WTC11 (cell line): Measurements from ENCODE around the gene TNFRSF6B. TPM values are rescaled to one million over a fixed set of nuclear protein-coding genes. Genes with fewer than 3 reads are reported as not detected.

Source experiments
- ATAC-seq: fragments of 200-7000 bp; cut with Tn5 transposase; 2 replicates; pipeline ENCODE4 v1.10.0; 2021; ENCODE audit warnings: mild to moderate bottlenecking, moderate library complexity
- CTCF ChIA-PET: fragments of 300-600 bp; sonication (Branson Sonifier 250); formaldehyde crosslinking; loops from one replicate; lab custom pipeline; 2021; ENCODE audit warnings: antibody characterized with exemption; lab: Charles Lee
- POLR2A ChIA-PET: fragments of 350-600 bp; sonication (Branson Sonifier 250); formaldehyde crosslinking; loops from one replicate; lab custom pipeline; 2021; ENCODE audit warnings: antibody characterized with exemption; lab: Charles Lee
- DNase-seq: peaks from one replicate; pipeline ENCODE4 v3.0.0; 2021; ENCODE audit warnings: low spot score
- H3K27ac Mint-ChIP-seq: 2 replicates; pipeline ENCODE4 v1.8.0; 2021; ENCODE audit warnings: mixed read lengths
- H3K27me3 Mint-ChIP-seq: 2 replicates; pipeline ENCODE4 v1.8.0; 2021; ENCODE audit warnings: low read depth, mild to moderate bottlenecking, moderate library complexity, mixed read lengths
- H3K36me3 Mint-ChIP-seq: 2 replicates; pipeline ENCODE4 v1.8.0; 2021; ENCODE audit warnings: mixed read lengths
- H3K4me1 Mint-ChIP-seq: 2 replicates; pipeline ENCODE4 v1.8.0; 2022; ENCODE audit warnings: mixed read lengths
- H3K4me3 Mint-ChIP-seq: 2 replicates; pipeline ENCODE4 v1.8.0; 2021; ENCODE audit warnings: mild to moderate bottlenecking, moderate library complexity, mixed read lengths
- H3K9me3 Mint-ChIP-seq: 2 replicates; pipeline ENCODE4 v1.8.0; 2021; ENCODE audit warnings: mixed read lengths
- ATF1 ChIP-seq: sonication (generic); formaldehyde crosslinking; IDR thresholded peaks from 2 replicates; pipeline ENCODE4 v1.8.1; 2023; ENCODE audit warnings: mild to moderate bottlenecking, moderate library complexity, missing genetic modification reagents
- EMX1 ChIP-seq: fragments of 250-450 bp; sonication (Bioruptor Pico); IDR thresholded peaks from 2 replicates; pipeline ENCODE4 v1.8.0; 2021; ENCODE audit warnings: mild to moderate bottlenecking
- FOXP1 ChIP-seq: sonication (generic); formaldehyde crosslinking; IDR thresholded peaks from 2 replicates; pipeline ENCODE4 v1.8.0; 2022; ENCODE audit warnings: missing genetic modification reagents, mild to moderate bottlenecking, moderate library complexity, borderline replicate concordance
- IRF2 ChIP-seq: sonication (generic); formaldehyde crosslinking; IDR thresholded peaks from 2 replicates; pipeline ENCODE4 v1.8.0; 2022; ENCODE audit warnings: low read depth, missing genetic modification reagents, borderline replicate concordance
- JAZF1 ChIP-seq: fragments of 250-450 bp; sonication (Bioruptor Pico); IDR thresholded peaks from 2 replicates; pipeline ENCODE4 v1.9.0; 2021; ENCODE audit warnings: moderate library complexity, mild to moderate bottlenecking, inconsistent platforms
- SMAD4 ChIP-seq: sonication (generic); formaldehyde crosslinking; IDR thresholded peaks from 2 replicates; pipeline ENCODE4 v1.8.0; 2022; ENCODE audit warnings: mild to moderate bottlenecking, missing genetic modification reagents
- SOX15 ChIP-seq: fragments of 250-450 bp; sonication (Bioruptor Pico); IDR thresholded peaks from 2 replicates; pipeline ENCODE4 v1.9.0; 2021; ENCODE audit warnings: mild to moderate bottlenecking
- TCF7 ChIP-seq: sonication (generic); formaldehyde crosslinking; IDR thresholded peaks from 2 replicates; pipeline ENCODE4 v1.8.0; 2022; ENCODE audit warnings: mild to moderate bottlenecking, low read depth, missing genetic modification reagents, moderate library complexity
- TEAD1 ChIP-seq: sonication (generic); formaldehyde crosslinking; IDR thresholded peaks from 2 replicates; pipeline ENCODE4 v1.8.0; 2022; ENCODE audit warnings: mild to moderate bottlenecking, missing genetic modification reagents
- total RNA-seq: library from RNA; stranded (reverse); gene quantifications from 3 replicates; pipeline ENCODE4 v1.2.3, GENCODE V29; 2021
- TF ChIP-seq, protein P1 (sequence below): sonication (generic); formaldehyde crosslinking; IDR thresholded peaks from 2 replicates; pipeline ENCODE4 v1.8.1; 2023; ENCODE audit warnings: mild to moderate bottlenecking, missing genetic modification reagents, borderline replicate concordance
- TF ChIP-seq, protein P2 (sequence below): fragments of 250-450 bp; sonication (Bioruptor Pico); IDR thresholded peaks from 2 replicates; pipeline ENCODE4 v2.1.2; 2022; ENCODE audit warnings: mild to moderate bottlenecking, moderate library complexity
- TF ChIP-seq, protein P3 (sequence below): sonication (generic); formaldehyde crosslinking; conservative IDR thresholded peaks from 2 replicates; pipeline ENCODE4 v1.8.1; 2023; ENCODE audit warnings: mild to moderate bottlenecking, low read depth, missing genetic modification reagents, moderate library complexity
- TF ChIP-seq, protein P4 (sequence below): sonication (generic); formaldehyde crosslinking; IDR thresholded peaks from 2 replicates; pipeline ENCODE4 v1.8.0; 2023; ENCODE audit warnings: missing genetic modification reagents
- TF ChIP-seq, protein P5 (sequence below): sonication (generic); formaldehyde crosslinking; IDR thresholded peaks from 2 replicates; pipeline ENCODE4 v1.8.1; 2023; ENCODE audit warnings: mild to moderate bottlenecking, missing genetic modification reagents, moderate library complexity
- TF ChIP-seq, protein P6 (sequence below): sonication (generic); formaldehyde crosslinking; IDR thresholded peaks from 2 replicates; pipeline ENCODE4 v1.8.1; 2023; ENCODE audit warnings: mild to moderate bottlenecking, moderate library complexity, missing genetic modification reagents
- TF ChIP-seq, protein P7 (sequence below): sonication (generic); formaldehyde crosslinking; IDR thresholded peaks from 2 replicates; pipeline ENCODE4 v1.8.0; 2023; ENCODE audit warnings: missing genetic modification reagents, mild to moderate bottlenecking, borderline replicate concordance
- TF ChIP-seq, protein P8 (sequence below): sonication (generic); formaldehyde crosslinking; IDR thresholded peaks from 2 replicates; pipeline ENCODE4 v1.8.0; 2022; ENCODE audit warnings: mild to moderate bottlenecking, missing genetic modification reagents

Gene TNFRSF6B
- total RNA-seq, 1 experiment from 2014 or later = not detected

DNA sequence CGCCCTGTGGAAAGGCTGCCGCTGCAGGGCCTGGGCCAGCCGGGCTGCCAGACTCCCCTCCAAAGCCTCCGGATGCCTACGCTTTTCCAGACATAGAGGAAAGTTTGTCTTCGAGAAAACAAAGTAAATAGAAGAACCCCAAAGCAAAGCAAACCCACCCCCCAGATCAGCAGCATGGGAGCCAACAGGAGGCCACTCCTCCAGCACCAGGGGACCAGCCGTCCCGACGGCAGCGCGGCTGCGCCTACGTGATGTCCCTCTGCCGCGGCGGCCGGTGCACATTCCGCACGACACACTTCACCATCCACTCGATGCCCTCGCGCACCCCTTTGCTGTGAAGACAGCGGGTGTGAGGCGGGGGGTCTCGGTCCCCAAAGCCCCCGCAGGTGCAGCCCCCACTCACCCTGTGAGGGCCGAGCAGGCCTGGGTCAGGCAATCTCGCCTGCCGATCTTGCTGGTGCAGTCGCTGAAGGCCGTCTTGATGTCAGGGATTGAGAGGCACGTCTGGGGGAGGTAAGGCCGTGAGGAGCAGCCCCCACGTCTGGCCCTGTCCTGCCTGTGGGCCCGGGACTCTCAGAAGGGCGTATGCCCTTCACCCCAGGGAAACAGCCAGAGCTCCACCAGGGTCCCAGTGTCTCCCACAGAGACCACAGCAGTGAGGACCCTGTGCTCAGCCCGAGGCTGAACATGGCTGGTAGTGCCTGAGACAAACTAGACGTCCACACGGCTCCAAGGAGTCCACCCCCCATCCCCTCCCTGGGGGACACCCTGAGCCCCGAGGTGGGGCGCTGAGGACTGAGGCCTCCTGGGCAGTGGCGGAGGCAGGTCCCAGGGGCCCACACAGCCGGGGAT, 4.0 kb downstream of the TNFRSF6B start (continued):
- TF ChIP-seq, protein P1, sequence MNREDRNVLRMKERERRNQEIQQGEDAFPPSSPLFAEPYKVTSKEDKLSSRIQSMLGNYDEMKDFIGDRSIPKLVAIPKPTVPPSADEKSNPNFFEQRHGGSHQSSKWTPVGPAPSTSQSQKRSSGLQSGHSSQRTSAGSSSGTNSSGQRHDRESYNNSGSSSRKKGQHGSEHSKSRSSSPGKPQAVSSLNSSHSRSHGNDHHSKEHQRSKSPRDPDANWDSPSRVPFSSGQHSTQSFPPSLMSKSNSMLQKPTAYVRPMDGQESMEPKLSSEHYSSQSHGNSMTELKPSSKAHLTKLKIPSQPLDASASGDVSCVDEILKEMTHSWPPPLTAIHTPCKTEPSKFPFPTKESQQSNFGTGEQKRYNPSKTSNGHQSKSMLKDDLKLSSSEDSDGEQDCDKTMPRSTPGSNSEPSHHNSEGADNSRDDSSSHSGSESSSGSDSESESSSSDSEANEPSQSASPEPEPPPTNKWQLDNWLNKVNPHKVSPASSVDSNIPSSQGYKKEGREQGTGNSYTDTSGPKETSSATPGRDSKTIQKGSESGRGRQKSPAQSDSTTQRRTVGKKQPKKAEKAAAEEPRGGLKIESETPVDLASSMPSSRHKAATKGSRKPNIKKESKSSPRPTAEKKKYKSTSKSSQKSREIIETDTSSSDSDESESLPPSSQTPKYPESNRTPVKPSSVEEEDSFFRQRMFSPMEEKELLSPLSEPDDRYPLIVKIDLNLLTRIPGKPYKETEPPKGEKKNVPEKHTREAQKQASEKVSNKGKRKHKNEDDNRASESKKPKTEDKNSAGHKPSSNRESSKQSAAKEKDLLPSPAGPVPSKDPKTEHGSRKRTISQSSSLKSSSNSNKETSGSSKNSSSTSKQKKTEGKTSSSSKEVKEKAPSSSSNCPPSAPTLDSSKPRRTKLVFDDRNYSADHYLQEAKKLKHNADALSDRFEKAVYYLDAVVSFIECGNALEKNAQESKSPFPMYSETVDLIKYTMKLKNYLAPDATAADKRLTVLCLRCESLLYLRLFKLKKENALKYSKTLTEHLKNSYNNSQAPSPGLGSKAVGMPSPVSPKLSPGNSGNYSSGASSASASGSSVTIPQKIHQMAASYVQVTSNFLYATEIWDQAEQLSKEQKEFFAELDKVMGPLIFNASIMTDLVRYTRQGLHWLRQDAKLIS (CRISPR knock-in tag) = no peak
- no peak for TF ChIP-seq ATF1 (CRISPR knock-in tag)
- TF ChIP-seq, protein P2, sequence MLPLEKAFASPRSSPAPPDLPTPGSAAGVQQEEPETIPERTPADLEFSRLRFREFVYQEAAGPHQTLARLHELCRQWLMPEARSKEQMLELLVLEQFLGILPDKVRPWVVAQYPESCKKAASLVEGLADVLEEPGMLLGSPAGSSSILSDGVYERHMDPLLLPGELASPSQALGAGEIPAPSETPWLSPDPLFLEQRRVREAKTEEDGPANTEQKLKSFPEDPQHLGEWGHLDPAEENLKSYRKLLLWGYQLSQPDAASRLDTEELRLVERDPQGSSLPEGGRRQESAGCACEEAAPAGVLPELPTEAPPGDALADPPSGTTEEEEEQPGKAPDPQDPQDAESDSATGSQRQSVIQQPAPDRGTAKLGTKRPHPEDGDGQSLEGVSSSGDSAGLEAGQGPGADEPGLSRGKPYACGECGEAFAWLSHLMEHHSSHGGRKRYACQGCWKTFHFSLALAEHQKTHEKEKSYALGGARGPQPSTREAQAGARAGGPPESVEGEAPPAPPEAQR (CRISPR knock-in tag) = no peak
- TF ChIP-seq, all 79 proteins: peak for 0

DNA sequence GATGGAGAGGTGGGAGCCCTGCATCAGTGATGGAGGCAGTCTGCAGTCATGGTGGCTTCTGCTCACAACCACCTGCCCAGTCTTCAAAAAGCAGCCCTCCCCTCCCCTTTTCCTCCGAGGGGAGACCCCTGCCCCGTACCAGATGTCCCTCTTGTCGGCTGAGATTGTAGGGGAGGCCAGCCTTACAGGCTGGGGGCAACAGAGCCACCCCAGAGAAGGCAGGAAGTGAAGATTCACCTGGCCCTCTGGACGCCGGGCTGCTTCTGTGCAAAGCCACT, 4.5 kb downstream of the TNFRSF6B start:
- H3K27ac Mint-ChIP-seq = no peak overlapping the region
- H3K4me3 Mint-ChIP-seq = no peak overlapping the region
- ATAC-seq (no peak), DNase-seq (no peak)
- H3K27me3 Mint-ChIP-seq = no peaks in the 10 kb centered on the region
- H3K36me3 Mint-ChIP-seq = peaks cover 12% of the 10 kb centered on the region
- H3K9me3 Mint-ChIP-seq = no peaks in the 10 kb centered on the region
- H3K4me1 Mint-ChIP-seq = peaks cover 7% of the 10 kb centered on the region
- ChIA-PET POLR2A (no interaction called here), CTCF (no interaction called here)
- no peak for TF ChIP-seq SMAD4
- no peak for TF ChIP-seq TCF7 (CRISPR knock-in tag)
- TF ChIP-seq TEAD1 = no peak
- TF ChIP-seq, protein P3, sequence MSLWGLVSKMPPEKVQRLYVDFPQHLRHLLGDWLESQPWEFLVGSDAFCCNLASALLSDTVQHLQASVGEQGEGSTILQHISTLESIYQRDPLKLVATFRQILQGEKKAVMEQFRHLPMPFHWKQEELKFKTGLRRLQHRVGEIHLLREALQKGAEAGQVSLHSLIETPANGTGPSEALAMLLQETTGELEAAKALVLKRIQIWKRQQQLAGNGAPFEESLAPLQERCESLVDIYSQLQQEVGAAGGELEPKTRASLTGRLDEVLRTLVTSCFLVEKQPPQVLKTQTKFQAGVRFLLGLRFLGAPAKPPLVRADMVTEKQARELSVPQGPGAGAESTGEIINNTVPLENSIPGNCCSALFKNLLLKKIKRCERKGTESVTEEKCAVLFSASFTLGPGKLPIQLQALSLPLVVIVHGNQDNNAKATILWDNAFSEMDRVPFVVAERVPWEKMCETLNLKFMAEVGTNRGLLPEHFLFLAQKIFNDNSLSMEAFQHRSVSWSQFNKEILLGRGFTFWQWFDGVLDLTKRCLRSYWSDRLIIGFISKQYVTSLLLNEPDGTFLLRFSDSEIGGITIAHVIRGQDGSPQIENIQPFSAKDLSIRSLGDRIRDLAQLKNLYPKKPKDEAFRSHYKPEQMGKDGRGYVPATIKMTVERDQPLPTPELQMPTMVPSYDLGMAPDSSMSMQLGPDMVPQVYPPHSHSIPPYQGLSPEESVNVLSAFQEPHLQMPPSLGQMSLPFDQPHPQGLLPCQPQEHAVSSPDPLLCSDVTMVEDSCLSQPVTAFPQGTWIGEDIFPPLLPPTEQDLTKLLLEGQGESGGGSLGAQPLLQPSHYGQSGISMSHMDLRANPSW (CRISPR knock-in tag) = no peak
- TF ChIP-seq, protein P4, sequence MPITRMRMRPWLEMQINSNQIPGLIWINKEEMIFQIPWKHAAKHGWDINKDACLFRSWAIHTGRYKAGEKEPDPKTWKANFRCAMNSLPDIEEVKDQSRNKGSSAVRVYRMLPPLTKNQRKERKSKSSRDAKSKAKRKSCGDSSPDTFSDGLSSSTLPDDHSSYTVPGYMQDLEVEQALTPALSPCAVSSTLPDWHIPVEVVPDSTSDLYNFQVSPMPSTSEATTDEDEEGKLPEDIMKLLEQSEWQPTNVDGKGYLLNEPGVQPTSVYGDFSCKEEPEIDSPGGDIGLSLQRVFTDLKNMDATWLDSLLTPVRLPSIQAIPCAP = no peak
- no peak for TF ChIP-seq SOX15 (CRISPR knock-in tag)
- TF ChIP-seq, protein P5, sequence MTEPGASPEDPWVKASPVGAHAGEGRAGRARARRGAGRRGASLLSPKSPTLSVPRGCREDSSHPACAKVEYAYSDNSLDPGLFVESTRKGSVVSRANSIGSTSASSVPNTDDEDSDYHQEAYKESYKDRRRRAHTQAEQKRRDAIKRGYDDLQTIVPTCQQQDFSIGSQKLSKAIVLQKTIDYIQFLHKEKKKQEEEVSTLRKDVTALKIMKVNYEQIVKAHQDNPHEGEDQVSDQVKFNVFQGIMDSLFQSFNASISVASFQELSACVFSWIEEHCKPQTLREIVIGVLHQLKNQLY (CRISPR knock-in tag) = no peak
- no peak for TF ChIP-seq IRF2 (CRISPR knock-in tag)
- TF ChIP-seq JAZF1 (CRISPR knock-in tag) = no peak
- TF ChIP-seq FOXP1 (CRISPR knock-in tag) = no peak
- TF ChIP-seq, protein P6, sequence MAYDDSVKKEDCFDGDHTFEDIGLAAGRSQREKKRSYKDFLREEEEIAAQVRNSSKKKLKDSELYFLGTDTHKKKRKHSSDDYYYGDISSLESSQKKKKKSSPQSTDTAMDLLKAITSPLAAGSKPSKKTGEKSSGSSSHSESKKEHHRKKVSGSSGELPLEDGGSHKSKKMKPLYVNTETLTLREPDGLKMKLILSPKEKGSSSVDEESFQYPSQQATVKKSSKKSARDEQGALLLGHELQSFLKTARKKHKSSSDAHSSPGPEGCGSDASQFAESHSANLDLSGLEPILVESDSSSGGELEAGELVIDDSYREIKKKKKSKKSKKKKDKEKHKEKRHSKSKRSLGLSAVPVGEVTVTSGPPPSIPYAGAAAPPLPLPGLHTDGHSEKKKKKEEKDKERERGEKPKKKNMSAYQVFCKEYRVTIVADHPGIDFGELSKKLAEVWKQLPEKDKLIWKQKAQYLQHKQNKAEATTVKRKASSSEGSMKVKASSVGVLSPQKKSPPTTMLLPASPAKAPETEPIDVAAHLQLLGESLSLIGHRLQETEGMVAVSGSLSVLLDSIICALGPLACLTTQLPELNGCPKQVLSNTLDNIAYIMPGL (CRISPR knock-in tag) = no peak
- TF ChIP-seq, protein P7, sequence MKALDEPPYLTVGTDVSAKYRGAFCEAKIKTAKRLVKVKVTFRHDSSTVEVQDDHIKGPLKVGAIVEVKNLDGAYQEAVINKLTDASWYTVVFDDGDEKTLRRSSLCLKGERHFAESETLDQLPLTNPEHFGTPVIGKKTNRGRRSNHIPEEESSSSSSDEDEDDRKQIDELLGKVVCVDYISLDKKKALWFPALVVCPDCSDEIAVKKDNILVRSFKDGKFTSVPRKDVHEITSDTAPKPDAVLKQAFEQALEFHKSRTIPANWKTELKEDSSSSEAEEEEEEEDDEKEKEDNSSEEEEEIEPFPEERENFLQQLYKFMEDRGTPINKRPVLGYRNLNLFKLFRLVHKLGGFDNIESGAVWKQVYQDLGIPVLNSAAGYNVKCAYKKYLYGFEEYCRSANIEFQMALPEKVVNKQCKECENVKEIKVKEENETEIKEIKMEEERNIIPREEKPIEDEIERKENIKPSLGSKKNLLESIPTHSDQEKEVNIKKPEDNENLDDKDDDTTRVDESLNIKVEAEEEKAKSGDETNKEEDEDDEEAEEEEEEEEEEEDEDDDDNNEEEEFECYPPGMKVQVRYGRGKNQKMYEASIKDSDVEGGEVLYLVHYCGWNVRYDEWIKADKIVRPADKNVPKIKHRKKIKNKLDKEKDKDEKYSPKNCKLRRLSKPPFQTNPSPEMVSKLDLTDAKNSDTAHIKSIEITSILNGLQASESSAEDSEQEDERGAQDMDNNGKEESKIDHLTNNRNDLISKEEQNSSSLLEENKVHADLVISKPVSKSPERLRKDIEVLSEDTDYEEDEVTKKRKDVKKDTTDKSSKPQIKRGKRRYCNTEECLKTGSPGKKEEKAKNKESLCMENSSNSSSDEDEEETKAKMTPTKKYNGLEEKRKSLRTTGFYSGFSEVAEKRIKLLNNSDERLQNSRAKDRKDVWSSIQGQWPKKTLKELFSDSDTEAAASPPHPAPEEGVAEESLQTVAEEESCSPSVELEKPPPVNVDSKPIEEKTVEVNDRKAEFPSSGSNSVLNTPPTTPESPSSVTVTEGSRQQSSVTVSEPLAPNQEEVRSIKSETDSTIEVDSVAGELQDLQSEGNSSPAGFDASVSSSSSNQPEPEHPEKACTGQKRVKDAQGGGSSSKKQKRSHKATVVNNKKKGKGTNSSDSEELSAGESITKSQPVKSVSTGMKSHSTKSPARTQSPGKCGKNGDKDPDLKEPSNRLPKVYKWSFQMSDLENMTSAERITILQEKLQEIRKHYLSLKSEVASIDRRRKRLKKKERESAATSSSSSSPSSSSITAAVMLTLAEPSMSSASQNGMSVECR (CRISPR knock-in tag) = no peak
- TF ChIP-seq, protein P8, sequence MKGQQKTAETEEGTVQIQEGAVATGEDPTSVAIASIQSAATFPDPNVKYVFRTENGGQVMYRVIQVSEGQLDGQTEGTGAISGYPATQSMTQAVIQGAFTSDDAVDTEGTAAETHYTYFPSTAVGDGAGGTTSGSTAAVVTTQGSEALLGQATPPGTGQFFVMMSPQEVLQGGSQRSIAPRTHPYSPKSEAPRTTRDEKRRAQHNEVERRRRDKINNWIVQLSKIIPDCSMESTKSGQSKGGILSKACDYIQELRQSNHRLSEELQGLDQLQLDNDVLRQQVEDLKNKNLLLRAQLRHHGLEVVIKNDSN (CRISPR knock-in tag) = no peak
- TF ChIP-seq EMX1 = no peak
